GM18870 (cell line): ENCODE data around the gene IL27RA.
"Not testable (repeated sequence)": the region's sequence is repeated elsewhere in the genome, so short reads cannot be mapped to it uniquely, and the experiment has no call there.

Experiments
- ATAC-seq: cut with Tn5 transposase; IDR thresholded peaks from one replicate; pipeline ENCODE4 v1.9.1; 2021; ENCODE audit warnings: moderate library complexity; ENCODE audit not compliant: unreplicated experiment

Gene IL27RA

DNA sequence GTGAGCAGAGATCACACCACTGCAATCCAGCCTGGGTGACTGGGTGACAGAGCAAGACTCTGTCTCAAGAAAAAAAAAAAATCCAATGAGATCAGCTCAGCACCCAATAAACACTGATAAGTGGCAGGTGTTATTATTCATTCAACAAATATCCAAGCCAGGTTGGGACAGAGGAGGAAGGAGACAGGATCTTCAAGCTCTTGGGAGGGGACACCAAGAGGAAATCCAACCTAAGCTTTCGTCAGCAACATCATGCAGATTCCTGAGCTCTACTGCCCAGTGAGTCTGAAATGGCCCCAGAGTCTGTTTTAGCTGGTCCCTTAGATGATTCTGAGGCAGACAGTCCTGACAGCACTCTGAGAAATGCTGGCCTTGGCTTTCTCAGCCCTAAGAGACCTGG is 33.1 kb upstream of the IL27RA start:
- ATAC-seq, result no peak

GRCh38 chr19:13999085-13999484 is 32.5 kb upstream of the IL27RA start:
- ATAC-seq, result no peak

- no peak for ATAC-seq
Observed at GRCh38 chr19:14000691-14001375, 30.7 kb upstream of the IL27RA start.

DNA sequence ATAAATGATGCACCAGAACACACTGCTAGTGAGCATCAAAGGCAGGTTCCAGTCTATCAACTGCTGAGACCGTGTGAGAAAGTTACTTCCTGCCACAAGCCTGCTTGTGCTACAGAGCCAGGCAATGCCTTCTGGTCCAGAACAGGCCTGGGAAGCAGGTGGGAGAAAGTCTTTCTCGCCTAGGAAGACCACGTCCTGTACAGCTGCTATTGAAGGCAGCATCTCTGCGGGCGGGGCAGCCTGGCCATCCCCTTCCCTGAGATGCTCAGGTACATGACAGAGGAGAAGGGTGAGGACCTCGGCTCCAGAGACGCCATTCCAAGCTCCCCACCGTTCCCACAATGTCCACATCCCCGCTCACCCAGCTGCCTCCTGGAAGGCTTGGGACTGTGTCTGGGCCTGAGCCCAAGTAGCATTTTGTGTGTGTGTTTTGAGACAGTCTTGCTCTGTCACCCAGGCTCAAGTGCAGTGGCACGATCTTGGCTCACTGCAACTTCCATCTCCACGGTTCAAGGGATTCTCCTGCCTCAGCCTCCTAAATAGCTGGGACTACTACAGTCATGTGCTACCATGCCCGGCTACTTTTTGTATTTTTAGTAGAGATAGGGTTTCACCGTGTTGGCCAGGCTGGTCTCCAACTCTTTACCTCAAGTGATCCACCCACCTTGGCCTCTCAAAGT is 28.9 kb upstream of the IL27RA start:
- ATAC-seq, result no peak

DNA sequence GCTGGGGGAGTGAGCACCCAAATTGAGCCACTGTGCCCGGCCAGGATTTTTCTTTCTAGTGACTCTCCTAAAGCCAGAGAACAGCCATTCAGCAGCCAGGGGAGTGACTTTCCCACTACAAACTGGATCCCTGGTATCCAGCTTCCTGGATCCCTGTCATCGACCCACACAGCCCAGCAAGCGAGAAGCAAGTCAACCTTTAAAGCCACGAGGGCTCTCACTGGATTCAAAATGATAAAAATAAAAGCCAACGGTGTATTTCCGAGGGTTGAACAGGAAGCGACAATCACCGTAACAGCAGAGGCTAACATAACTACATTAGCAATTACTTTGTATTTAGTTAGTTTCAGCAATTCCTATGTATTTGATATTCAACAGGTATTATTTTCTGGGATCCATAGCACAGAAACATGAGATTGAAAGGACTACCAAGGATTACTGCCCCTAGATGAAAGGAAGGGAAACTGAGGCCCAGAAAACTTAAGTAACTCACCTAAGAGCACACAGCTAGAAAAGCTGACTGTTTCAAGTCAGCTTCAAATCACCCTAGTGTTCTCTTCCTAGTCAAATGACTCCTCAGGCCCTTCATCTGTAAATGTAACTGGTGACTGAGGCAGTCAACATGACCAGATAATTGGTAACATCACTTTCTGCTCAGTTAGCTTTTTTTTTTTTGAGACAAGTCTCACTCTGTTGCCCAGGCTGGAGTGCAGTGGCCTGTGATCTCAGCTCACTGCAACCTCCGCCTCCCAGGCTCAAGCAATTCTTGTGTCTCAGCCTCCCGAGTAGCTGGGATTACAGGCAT is 28.1 kb upstream of the IL27RA start:
- no peak for ATAC-seq

GRCh38 chr19:14004619-14005348 is 26.8 kb upstream of the IL27RA start:
- no peak for ATAC-seq

- no peak for ATAC-seq
Observed at GRCh38 chr19:14005349-14006084, 26.0 kb upstream of the IL27RA start.

- peak; percentile 83 for ATAC-seq
Observed at GRCh38 chr19:14006085-14006765, 25.3 kb upstream of the IL27RA start, which contains the start of gene RFX1. RFX1 (minus strand) TSS chr19:14006320; CDS start chr19:13993843, 12,477 bp downstream.

GRCh38 chr19:14006766-14007562 is 24.6 kb upstream of the IL27RA start:
- ATAC-seq, result peak; percentile 24

DNA sequence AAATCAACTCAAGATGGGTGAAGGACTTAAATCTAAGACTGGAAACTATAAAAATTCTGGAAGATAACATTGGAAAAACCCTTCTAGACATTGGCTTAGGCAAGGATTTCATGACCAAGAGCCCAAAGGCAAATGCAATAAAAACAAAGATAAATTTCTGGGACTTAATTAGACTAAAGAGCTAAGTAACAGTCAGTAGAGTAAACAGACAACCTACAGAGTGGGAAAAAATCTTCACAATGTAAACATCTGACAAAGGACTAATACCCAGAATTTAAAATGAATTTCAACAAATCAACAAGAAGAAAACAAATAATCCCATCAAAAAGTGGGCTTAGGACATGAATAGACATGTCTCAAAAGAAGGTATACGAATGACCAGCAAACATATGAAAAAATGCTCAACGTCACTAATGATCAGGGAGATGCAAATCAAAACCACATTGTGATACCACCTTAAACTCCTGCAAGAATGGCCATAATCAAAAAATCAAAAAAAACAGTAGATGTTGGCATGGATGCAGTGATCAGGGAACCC is 19.1 kb upstream of the IL27RA start:
- no peak for ATAC-seq

DNA sequence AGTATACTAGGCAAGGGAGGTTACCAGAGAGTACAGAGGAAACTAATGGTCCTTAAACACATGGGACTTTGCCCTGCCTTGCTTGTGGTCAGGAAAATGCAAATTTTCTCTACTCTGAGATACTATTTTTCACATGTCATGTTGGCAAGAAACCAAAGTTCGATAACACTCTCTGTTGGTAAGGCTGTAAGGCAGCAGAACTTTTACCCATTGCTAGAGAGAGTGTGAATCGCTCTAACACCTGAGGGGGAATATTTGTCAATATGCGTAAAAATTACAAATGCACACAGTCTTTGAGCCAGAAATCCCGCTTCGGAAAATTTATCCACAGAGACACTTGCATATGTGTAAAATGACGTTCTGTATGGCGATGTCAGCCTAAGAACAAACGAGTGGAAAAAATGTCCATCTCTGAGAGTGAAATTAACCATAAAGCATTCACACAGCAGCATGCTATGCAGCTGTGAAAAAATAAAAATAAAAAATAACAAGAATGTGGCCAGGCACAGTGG is 16.0 kb upstream of the IL27RA start:
- peak; percentile 72 for ATAC-seq

DNA sequence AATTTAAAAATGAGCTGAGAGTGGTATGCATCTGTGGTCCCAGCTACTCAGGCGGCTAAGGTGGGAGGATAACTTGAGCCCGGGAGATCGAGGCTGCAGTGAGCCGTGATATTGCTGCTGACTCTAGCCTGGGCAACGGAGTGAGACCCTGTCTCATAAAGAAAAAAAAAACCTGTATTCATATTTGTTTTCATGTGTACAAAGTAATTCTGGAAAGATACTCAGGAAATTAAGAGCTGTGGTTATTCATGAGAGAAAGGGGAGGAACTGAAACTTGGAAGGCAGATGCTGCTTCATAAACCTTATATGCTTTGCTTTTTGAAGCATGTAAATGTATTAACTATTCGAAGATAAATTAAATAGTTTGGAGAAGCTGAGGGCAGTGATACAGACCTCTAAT is 12.5 kb upstream of the IL27RA start:
- ATAC-seq, result no peak

- ATAC-seq, result not testable (repeated sequence)
Observed at GRCh38 chr19:14019739-14020138, 11.8 kb upstream of the IL27RA start.

DNA sequence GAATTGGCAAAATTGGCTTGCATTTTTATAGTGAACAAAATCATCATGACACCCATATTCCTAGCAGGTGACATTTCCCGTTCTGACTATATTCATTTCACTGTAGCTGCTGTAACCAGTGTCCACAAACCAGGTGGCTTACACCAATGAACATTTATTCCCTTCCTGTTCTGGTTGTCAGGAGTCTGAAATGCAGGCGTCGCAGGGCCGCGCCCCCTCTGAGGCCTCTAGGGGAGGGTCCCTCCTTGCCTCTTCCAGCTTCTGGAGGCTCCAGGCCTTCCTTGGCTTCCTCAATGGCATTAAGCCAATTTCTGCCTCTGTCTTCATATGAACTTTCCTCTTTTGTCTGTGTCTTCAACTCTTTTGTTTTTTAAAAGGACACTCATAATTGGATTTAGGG is 10.1 kb upstream of the IL27RA start:
- ATAC-seq, result no peak

DNA sequence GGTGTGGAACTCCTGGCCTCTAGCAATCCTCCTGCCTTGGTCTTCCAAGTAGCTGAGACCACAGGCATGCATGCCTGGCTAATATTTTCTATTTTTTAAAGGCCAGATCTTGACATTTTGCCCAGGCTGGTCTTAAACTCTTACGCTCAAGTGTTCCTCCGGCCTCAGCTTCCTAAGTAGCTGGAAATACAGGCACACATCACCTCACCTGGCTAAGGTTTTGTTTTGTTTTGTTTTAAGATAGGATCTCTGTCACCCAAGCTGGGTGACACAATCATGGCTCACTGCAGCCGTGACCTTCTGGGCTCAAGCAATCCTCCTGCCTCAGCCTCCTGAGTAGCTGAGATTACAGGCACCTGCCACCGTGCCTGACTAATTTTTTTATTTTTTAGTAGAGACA is 9.1 kb upstream of the IL27RA start:
- ATAC-seq, result no peak

DNA sequence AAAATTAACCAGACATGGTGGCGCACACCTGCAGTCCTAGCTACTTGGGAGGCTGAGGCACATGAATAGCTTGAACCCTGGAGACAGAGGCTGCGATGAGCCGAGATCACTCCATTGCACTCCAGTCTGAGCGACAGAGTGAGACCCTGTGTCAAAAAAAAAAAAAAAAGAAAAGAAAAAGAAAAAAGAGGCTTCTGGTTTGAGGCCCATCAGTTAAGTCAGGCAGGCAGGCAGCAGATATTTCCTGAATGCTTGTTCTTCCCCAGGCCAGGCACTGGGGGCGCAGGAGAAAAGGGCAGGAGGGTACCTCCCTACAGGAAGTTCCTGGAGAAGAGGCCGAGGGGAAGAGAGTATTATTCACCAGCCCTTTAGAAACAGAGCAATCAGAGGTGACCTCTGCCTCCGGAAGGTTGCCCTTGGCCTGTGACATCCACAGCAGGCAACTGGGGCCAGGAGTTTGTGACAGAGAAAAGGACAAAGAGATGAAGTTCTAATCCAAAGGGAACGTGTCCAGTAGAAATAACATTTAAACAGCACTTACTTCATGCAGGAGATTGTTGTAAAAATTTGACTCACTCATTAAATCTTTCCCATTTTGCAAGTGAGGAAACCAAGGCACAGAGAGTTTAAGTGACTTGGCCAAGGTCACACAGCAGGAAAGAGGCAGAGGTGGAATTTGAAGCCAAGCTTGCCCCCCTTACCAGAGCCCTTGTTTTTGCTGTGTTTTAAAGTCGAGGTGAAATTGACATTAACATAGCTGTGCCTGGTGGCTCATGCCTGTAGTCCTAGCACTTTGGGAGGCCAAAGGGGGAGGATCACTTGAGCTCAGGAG is 7.9 kb upstream of the IL27RA start:
- ATAC-seq, result no peak

GRCh38 chr19:14026652-14027192 is 4.8 kb upstream of the IL27RA start:
- not testable (repeated sequence) for ATAC-seq
